Keratinocyte (primary cell): Measurements from ENCODE around the gene PRELID1.
"Not testable (repeated sequence)": the region's sequence is repeated elsewhere in the genome, so short reads cannot be mapped to it uniquely, and the experiment has no call there.

Experiments
- EZH2 ChIP-seq: IDR thresholded peaks from one replicate; pipeline ENCODE4 v1.6.1; 2012; ENCODE audit warnings: inconsistent platforms, mild to moderate bottlenecking, low read length, moderate library complexity
- TF ChIP-seq, protein P1 (sequence below), 3 experiments: IDR thresholded peaks in 1 of 3; conservative IDR thresholded peaks in 1 of 3; optimal IDR thresholded peaks in 1 of 3; 2 replicates in 2 of 3; 3 replicates in 1 of 3; pipeline versions ENCODE3 to v1.5.1; 2011; ENCODE audit warnings: low read length in 3 of 3, mild to moderate bottlenecking in 3 of 3, moderate library complexity in 2 of 3, control low read depth in 1 of 3, inconsistent platforms in 1 of 3; ENCODE audit not compliant: insufficient read depth in 2 of 3; ENCODE audit errors: extremely low read depth in 1 of 3

DNA sequence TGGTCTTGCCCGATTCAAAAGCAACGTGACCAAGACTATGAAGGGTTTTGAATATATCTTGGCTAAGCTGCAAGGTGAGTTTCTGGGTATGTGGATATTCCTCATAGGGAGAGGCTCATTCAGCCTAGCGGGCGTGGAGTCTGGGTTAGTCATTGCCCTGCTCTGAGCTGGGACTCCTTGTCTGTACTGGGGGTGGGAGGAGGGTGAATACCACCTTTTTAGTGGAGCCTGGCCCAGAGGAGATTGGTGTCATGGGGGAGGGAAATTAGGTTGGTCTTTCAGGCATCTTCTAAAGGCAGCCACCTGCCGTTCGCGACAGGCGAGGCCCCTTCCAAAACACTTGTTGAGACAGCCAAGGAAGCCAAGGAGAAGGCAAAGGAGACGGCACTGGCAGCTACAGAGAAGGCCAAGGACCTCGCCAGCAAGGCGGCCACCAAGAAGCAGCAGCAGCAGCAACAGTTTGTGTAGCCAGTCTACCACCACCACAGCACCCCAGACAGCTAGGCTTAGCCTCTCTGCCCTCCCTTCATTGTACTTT, 2.6 kb downstream of the PRELID1 start:
- TF ChIP-seq, protein P1, sequence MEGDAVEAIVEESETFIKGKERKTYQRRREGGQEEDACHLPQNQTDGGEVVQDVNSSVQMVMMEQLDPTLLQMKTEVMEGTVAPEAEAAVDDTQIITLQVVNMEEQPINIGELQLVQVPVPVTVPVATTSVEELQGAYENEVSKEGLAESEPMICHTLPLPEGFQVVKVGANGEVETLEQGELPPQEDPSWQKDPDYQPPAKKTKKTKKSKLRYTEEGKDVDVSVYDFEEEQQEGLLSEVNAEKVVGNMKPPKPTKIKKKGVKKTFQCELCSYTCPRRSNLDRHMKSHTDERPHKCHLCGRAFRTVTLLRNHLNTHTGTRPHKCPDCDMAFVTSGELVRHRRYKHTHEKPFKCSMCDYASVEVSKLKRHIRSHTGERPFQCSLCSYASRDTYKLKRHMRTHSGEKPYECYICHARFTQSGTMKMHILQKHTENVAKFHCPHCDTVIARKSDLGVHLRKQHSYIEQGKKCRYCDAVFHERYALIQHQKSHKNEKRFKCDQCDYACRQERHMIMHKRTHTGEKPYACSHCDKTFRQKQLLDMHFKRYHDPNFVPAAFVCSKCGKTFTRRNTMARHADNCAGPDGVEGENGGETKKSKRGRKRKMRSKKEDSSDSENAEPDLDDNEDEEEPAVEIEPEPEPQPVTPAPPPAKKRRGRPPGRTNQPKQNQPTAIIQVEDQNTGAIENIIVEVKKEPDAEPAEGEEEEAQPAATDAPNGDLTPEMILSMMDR (optimal IDR thresholded peaks at IDR 0.05 in 1 of 3, IDR thresholded peaks at IDR 0.05 in 1 of 3, conservative IDR thresholded peaks at IDR 0.05 in 1 of 3; ENCODE audit: extremely low read depth in 1 of 3, insufficient read depth in 2 of 3, low read length in 3 of 3) = not testable (repeated sequence)
- not testable (repeated sequence) for TF ChIP-seq EZH2
